KOPT-K1 (cell line): ENCODE measurements around the gene FPGT.
"Not testable (repeated sequence)": the region's sequence is repeated elsewhere in the genome, so short reads cannot be mapped to it uniquely, and the experiment has no call there.

Experiments
- H3K27ac ChIP-seq: fragments of 200-600 bp; sonication (generic); 2 replicates; pipeline ENCODE4 v1.5.1; 2016; ENCODE audit warnings: antibody characterized with exemption, mild to moderate bottlenecking, low read depth, low read length; ENCODE audit not compliant: poor library complexity, severe bottlenecking
- H3K36me3 ChIP-seq: fragments of 200-600 bp; sonication (generic); 2 replicates; pipeline ENCODE4 v1.5.1; 2017; ENCODE audit warnings: antibody characterized with exemption, mild to moderate bottlenecking, low read length, moderate library complexity; ENCODE audit not compliant: insufficient read depth
- H3K9me3 ChIP-seq: fragments of 200-600 bp; sonication (generic); 2 replicates; pipeline ENCODE4 v1.5.1; 2017; ENCODE audit warnings: antibody characterized with exemption, low read length, mild to moderate bottlenecking; ENCODE audit not compliant: insufficient read depth, poor library complexity, severe bottlenecking

Gene FPGT

GRCh38 chr1:74197657-74198552 lies at the start of gene FPGT, which contains the start of gene LRRIQ3:
Gene FPGT (plus strand): TSS chr1:74198242. CDS start chr1:74198279, 37 bp downstream.
Gene LRRIQ3 (minus strand): TSS chr1:74198176. CDS start chr1:74183684, 14,492 bp downstream.
- Histone ChIP-seq H3K27ac (peak within 1 kb of the TSS; percentile 66), H3K9me3 (no peaks in the 10 kb centered on the region), H3K36me3 (no peaks in the 10 kb centered on the region)

DNA sequence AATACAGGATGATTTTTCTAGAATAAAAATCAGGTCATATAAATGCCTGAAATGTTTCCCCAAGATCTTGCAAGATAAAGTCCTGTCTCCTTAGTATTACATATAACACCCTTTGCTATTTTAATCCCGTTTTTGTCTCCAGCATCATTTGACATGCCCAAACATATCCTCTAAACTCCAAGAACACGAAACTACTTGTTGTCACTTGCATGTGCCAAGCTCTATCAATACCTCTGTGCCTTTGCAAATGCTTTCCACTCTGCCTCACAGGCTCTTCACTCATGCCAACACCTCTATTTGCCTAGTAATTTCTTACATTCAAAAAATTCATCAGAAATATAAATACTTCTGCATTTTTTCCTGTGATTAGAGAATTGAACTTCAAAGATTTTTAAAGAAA lies 38.0 kb upstream of the FPGT start:
- Histone ChIP-seq H3K36me3 (no peaks in the 10 kb centered on the region), H3K27ac (no peak overlapping the region), H3K9me3 (no peaks in the 10 kb centered on the region)

DNA sequence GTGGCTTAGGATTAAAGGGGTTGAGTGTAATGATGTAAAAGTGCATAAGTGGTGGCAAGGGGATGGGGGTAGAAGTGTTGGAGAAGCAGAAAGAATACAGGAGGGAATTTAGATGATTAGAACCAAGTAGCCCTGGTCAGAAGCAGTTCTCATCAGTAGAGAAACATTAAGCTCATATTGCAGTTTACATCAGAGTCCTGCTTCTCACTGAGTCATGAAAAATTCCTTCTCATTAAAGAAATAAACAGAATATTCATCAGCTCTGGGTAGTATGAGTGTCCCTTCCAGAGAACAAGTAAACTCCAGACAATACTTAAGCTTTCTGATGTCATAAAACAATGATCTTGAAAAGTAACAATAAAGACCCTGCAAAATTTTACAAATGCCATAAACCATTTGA lies 36.5 kb upstream of the FPGT start:
- H3K27ac ChIP-seq = no peak overlapping the region
- no peaks in the 10 kb centered on the region for H3K9me3 ChIP-seq
- H3K36me3 ChIP-seq = no peaks in the 10 kb centered on the region

DNA sequence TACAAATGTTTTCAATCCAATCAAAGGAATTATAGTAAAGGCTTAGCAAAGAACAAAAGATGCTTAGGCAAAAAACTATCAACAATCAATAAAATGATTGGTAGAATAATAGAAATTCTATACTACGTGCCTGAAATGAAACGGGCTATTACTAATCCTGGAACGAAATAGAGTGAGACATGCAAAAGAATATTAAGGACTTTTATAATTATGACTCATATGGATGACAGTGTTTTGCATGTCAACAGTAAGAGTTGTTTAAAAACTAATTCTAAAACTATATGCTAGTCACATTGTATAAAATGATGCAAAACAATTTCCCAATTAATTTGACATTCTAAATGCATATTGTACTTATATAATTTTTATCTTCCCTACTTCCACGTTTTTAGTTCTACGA lies 35.7 kb upstream of the FPGT start:
- H3K9me3 ChIP-seq = no peaks in the 10 kb centered on the region
- H3K36me3 ChIP-seq = no peaks in the 10 kb centered on the region
- H3K27ac ChIP-seq = no peak overlapping the region

DNA sequence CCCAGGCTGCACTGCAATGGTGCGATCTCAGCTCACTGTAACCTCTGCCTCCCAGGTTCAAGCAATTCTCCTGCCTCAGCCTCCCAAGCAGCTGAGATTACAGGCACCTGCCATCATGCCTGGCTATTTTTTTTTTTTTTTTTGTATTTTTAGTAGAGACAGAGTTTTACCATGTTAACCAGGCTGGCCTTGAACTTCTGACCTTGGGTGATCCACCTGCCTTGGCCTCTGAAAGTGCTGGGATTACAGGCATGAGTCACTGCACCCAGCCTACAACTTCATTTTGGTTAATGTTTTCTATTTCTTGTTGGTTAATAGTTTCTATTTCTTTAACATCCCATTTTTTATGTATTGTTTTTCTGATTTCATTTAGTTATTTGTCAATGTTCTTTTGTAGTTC lies 23.6 kb upstream of the FPGT start:
- H3K27ac ChIP-seq, H3K9me3 ChIP-seq, H3K36me3 ChIP-seq: not testable (repeated sequence)

DNA sequence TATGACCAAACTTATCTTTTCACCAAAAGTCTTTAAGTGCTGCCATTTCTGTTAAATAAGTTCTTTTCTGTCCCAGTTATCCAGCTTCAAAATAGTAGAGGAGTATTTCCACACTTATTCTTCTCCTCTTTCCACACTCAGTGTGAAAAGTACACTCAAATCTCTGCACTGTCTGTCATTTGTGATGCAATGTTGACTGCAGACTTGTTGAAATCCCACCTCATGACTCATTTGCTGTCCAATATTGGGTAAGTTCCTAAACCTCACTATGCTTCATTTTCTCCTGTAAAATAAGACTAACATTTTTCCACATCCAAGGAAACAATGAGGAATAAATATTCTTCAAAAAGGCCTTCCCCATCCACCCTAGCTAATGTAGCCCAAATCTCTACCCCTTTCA lies 17.6 kb upstream of the FPGT start:
- Histone ChIP-seq H3K9me3 (no peaks in the 10 kb centered on the region), H3K36me3 (no peaks in the 10 kb centered on the region), H3K27ac (no peak overlapping the region)

- no peaks in the 10 kb centered on the region for H3K9me3 ChIP-seq
- no peak overlapping the region for H3K27ac ChIP-seq
- H3K36me3 ChIP-seq = no peaks in the 10 kb centered on the region
Measured at GRCh38 chr1:74193908-74194307, 4.1 kb upstream of the FPGT start.

GRCh38 chr1:74195339-74195738 lies 2.7 kb upstream of the FPGT start:
- Histone ChIP-seq H3K9me3 (no peaks in the 10 kb centered on the region), H3K36me3 (no peaks in the 10 kb centered on the region), H3K27ac (no peak overlapping the region)

GRCh38 chr1:74197255-74197654 lies 787 bp upstream of the FPGT start:
- Histone ChIP-seq H3K27ac (no peak overlapping the region), H3K9me3 (no peaks in the 10 kb centered on the region), H3K36me3 (no peaks in the 10 kb centered on the region)

DNA sequence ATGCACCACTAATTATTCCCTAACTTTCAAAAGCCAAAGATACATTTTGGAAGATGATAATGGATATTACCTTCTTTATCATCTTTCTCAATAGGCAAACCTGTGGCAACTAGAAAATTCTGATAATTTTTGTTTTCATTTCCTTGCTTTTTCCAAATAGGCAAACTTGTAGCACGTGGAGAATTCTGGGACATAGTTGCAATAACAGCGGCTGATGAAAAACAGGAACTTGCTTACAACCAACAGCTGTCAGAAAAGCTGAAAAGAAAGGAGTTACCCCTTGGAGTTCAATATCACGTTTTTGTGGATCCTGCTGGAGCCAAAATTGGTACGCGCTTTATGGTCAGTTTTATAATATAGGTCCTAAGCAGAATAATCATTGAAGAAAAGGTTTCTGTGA lies 1.5 kb downstream of the FPGT start:
- Histone ChIP-seq H3K9me3 (no peaks in the 10 kb centered on the region), H3K36me3 (no peaks in the 10 kb centered on the region), H3K27ac (no peak overlapping the region)

- H3K9me3 ChIP-seq = no peaks in the 10 kb centered on the region
- H3K27ac ChIP-seq = no peak overlapping the region
- H3K36me3 ChIP-seq = no peaks in the 10 kb centered on the region
Measured at GRCh38 chr1:74205266-74205665, 7.2 kb downstream of the FPGT start.

GRCh38 chr1:74215229-74215628 lies 17.2 kb downstream of the FPGT start:
- Histone ChIP-seq H3K36me3 (no peaks in the 10 kb centered on the region), H3K27ac (no peak overlapping the region)

DNA sequence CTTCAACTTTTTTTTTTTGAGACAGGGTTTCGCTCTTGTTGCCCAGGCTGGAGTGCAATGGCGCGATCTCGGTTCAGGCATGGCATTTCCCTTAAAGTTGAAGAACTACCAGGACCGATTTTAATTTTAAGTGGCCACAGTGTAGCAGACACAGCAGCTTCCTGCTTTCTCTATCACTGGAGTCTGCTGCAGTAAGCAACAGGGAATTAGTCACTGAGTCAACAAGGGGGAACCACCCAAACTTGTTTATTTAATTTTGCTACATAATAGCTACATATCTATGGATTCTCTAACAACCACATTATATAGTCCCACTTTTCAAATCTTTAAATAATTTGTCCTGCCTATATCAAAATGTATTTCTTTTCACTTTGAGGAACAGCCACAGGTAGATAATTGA lies 24.7 kb downstream of the FPGT start:
- peaks cover 3% of the 10 kb centered on the region for H3K9me3 ChIP-seq

More at GRCh38 chr1:74215229-74215628, 17.2 kb downstream of the FPGT start:
- H3K9me3 ChIP-seq = no peaks in the 10 kb centered on the region

DNA sequence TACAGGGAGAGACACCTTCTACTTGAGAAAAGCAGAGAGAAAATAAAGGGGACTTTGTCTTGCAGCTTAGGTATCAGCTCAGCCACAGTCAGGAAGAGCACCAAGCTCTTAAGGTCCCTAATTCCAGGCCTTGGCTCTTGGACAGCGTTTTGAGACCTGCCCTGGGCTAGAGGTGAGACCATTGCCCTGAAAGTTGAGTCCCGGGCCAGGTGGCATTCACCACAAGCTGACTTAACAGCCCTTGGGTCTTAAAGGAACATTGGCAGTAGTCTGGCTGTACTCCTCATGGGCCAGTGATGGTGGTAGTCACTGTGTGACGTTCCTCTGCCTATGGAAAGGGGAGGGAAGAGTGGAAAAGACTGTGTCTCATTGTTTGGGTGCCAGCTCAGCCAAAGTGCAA lies 25.4 kb downstream of the FPGT start:
- H3K27ac ChIP-seq = no peak overlapping the region
- H3K36me3 ChIP-seq = no peaks in the 10 kb centered on the region
- H3K9me3 ChIP-seq = peaks cover 3% of the 10 kb centered on the region

More for the DNA sequence above, 24.7 kb downstream of the FPGT start:
- no peak overlapping the region for H3K27ac ChIP-seq
- H3K36me3 ChIP-seq = no peaks in the 10 kb centered on the region

DNA sequence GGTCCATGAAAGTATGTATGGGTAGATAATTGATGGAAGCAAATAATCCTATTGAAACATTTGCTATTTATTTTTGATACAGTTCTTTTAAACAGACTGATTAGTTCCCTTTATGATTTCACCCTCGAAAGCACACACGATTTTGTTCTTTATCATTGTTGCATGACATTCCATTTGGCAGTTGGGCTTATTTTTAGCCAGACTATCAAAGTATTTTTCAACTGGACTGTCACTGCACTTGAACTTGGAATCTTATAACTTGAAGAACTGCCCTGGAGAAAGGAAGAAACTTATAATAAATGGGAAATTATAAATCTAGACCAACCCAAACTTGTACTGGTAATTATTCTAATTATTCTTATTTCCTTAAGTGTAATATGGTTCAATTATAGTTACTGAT lies 37.1 kb downstream of the FPGT start, which contains the start of gene TNNI3K:
TSS of gene TNNI3K (plus strand) at position 235 of the 400 bp plus-strand sequence. CDS start at position 300, 65 bp downstream.
- Histone ChIP-seq H3K36me3 (no peaks in the 10 kb centered on the region), H3K27ac (no peak within 1 kb of the TSS), H3K9me3 (no peaks in the 10 kb centered on the region)

- H3K27ac ChIP-seq = no peak overlapping the region
- H3K9me3 ChIP-seq = no peaks in the 10 kb centered on the region
- no peaks in the 10 kb centered on the region for H3K36me3 ChIP-seq
Measured at GRCh38 chr1:74236440-74236839, 38.4 kb downstream of the FPGT start.
